ENCODE data around the gene MAP3K5. TPM values are rescaled to one million over a fixed set of nuclear protein-coding genes. Genes with fewer than 3 reads are reported as not detected.
"Not testable (repeated sequence)": the region's sequence is repeated elsewhere in the genome, so short reads cannot be mapped to it uniquely, and the experiment has no call there.

The MAP3K5 gene
- polyA plus RNA-seq, 1 donor: 7.4 TPM

GRCh38 chr6:136815608-136816007, 23.3 kb upstream of the MAP3K5 start:
- H3K36me3 ChIP-seq (ENCODE audit: control insufficient read depth, insufficient read depth, low read length); H3K9me3 ChIP-seq (ENCODE audit: control insufficient read depth, low read depth, low read length); H3K4me1 ChIP-seq (ENCODE audit: control insufficient read depth, insufficient read depth, low read length); H3K4me3 ChIP-seq (ENCODE audit: low read length); H3K27me3 ChIP-seq (ENCODE audit: control insufficient read depth, insufficient read depth, low read length); DNase-seq; H3K27ac ChIP-seq (ENCODE audit: low read length): not testable (repeated sequence)
- no CpG with 5 or more reads among the region's 1 CpG for WGBS (ENCODE audit: insufficient coverage, low lambda C conversion rate)

GRCh38 chr6:136812174-136812573, 19.9 kb upstream of the MAP3K5 start:
- H3K4me3 ChIP-seq (ENCODE audit: low read length): no peak overlapping the region
- no peaks in the 10 kb centered on the region for H3K27me3 ChIP-seq (ENCODE audit: control insufficient read depth, insufficient read depth, low read length)
- H3K4me1 ChIP-seq (ENCODE audit: control insufficient read depth, insufficient read depth, low read length): no peaks in the 10 kb centered on the region
- no peaks in the 10 kb centered on the region for H3K36me3 ChIP-seq (ENCODE audit: control insufficient read depth, insufficient read depth, low read length)
- no CpG with 5 or more reads among the region's 2 CpGs for WGBS (ENCODE audit: insufficient coverage, low lambda C conversion rate)
- H3K9me3 ChIP-seq (ENCODE audit: control insufficient read depth, low read depth, low read length): no peaks in the 10 kb centered on the region
- H3K27ac ChIP-seq (ENCODE audit: low read length): no peak overlapping the region
- DNase-seq: no peak

- no peaks in the 10 kb centered on the region for H3K36me3 ChIP-seq (ENCODE audit: control insufficient read depth, insufficient read depth, low read length)
- no peaks in the 10 kb centered on the region for H3K27me3 ChIP-seq (ENCODE audit: control insufficient read depth, insufficient read depth, low read length)
- H3K4me3 ChIP-seq (ENCODE audit: low read length): no peak overlapping the region
Observed at GRCh38 chr6:136811272-136811671, 19.0 kb upstream of the MAP3K5 start.

GRCh38 chr6:136809091-136809860, 17.0 kb upstream of the MAP3K5 start:
- Histone ChIP-seq H3K4me1 (ENCODE audit: control insufficient read depth, insufficient read depth, low read length) (no peaks in the 10 kb centered on the region), H3K27ac (ENCODE audit: low read length) (no peak overlapping the region), H3K4me3 (ENCODE audit: low read length) (no peak overlapping the region), H3K27me3 (ENCODE audit: control insufficient read depth, insufficient read depth, low read length) (no peaks in the 10 kb centered on the region), H3K9me3 (ENCODE audit: control insufficient read depth, low read depth, low read length) (no peaks in the 10 kb centered on the region), H3K36me3 (ENCODE audit: control insufficient read depth, insufficient read depth, low read length) (no peaks in the 10 kb centered on the region)
- no CpG with 5 or more reads among the region's 7 CpGs for WGBS (ENCODE audit: insufficient coverage, low lambda C conversion rate)
- no peak for DNase-seq

More at GRCh38 chr6:136811272-136811671, 19.0 kb upstream of the MAP3K5 start:
- Histone ChIP-seq H3K4me1 (ENCODE audit: control insufficient read depth, insufficient read depth, low read length) (no peaks in the 10 kb centered on the region), H3K27ac (ENCODE audit: low read length) (no peak overlapping the region), H3K9me3 (ENCODE audit: control insufficient read depth, low read depth, low read length) (no peaks in the 10 kb centered on the region)
- no peak for DNase-seq

GRCh38 chr6:136803608-136804007, 11.3 kb upstream of the MAP3K5 start:
- no peak overlapping the region for H3K4me3 ChIP-seq (ENCODE audit: low read length)
- H3K9me3 ChIP-seq (ENCODE audit: control insufficient read depth, low read depth, low read length): no peaks in the 10 kb centered on the region
- no peak for DNase-seq
- no CpG with 5 or more reads among the region's 1 CpG for WGBS (ENCODE audit: insufficient coverage, low lambda C conversion rate)
- no peaks in the 10 kb centered on the region for H3K4me1 ChIP-seq (ENCODE audit: control insufficient read depth, insufficient read depth, low read length)
- H3K27ac ChIP-seq (ENCODE audit: low read length): no peak overlapping the region
- H3K27me3 ChIP-seq (ENCODE audit: control insufficient read depth, insufficient read depth, low read length): no peaks in the 10 kb centered on the region
- no peaks in the 10 kb centered on the region for H3K36me3 ChIP-seq (ENCODE audit: control insufficient read depth, insufficient read depth, low read length)

GRCh38 chr6:136801581-136801980, 9.3 kb upstream of the MAP3K5 start:
- WGBS (ENCODE audit: insufficient coverage, low lambda C conversion rate): 92% methylated on average over 2 of the region's 2 CpGs
- no peak overlapping the region for H3K27ac ChIP-seq (ENCODE audit: low read length)
- no peaks in the 10 kb centered on the region for H3K9me3 ChIP-seq (ENCODE audit: control insufficient read depth, low read depth, low read length)
- H3K27me3 ChIP-seq (ENCODE audit: control insufficient read depth, insufficient read depth, low read length): no peaks in the 10 kb centered on the region
- H3K4me3 ChIP-seq (ENCODE audit: low read length): no peak overlapping the region
- H3K36me3 ChIP-seq (ENCODE audit: control insufficient read depth, insufficient read depth, low read length): no peaks in the 10 kb centered on the region
- no peak for DNase-seq
- no peaks in the 10 kb centered on the region for H3K4me1 ChIP-seq (ENCODE audit: control insufficient read depth, insufficient read depth, low read length)

GRCh38 chr6:136798044-136798443, 5.8 kb upstream of the MAP3K5 start:
- no CpG with 5 or more reads among the region's 1 CpG for WGBS (ENCODE audit: insufficient coverage, low lambda C conversion rate)
- no peak for DNase-seq
- Histone ChIP-seq H3K4me1 (ENCODE audit: control insufficient read depth, insufficient read depth, low read length) (no peaks in the 10 kb centered on the region), H3K27me3 (ENCODE audit: control insufficient read depth, insufficient read depth, low read length) (no peaks in the 10 kb centered on the region), H3K4me3 (ENCODE audit: low read length) (no peak overlapping the region), H3K36me3 (ENCODE audit: control insufficient read depth, insufficient read depth, low read length) (no peaks in the 10 kb centered on the region), H3K9me3 (ENCODE audit: control insufficient read depth, low read depth, low read length) (no peaks in the 10 kb centered on the region), H3K27ac (ENCODE audit: low read length) (no peak overlapping the region)

GRCh38 chr6:136795996-136796395, 3.7 kb upstream of the MAP3K5 start:
- Histone ChIP-seq H3K9me3 (ENCODE audit: control insufficient read depth, low read depth, low read length) (no peaks in the 10 kb centered on the region), H3K36me3 (ENCODE audit: control insufficient read depth, insufficient read depth, low read length) (no peaks in the 10 kb centered on the region), H3K4me3 (ENCODE audit: low read length) (no peak overlapping the region), H3K27me3 (ENCODE audit: control insufficient read depth, insufficient read depth, low read length) (no peaks in the 10 kb centered on the region), H3K4me1 (ENCODE audit: control insufficient read depth, insufficient read depth, low read length) (no peaks in the 10 kb centered on the region), H3K27ac (ENCODE audit: low read length) (no peak overlapping the region)
- WGBS (ENCODE audit: insufficient coverage, low lambda C conversion rate): 86% methylated on average over 3 of the region's 5 CpGs
- no peak for DNase-seq

GRCh38 chr6:136795386-136795785, 3.1 kb upstream of the MAP3K5 start:
- no peaks in the 10 kb centered on the region for H3K36me3 ChIP-seq (ENCODE audit: control insufficient read depth, insufficient read depth, low read length)
- WGBS (ENCODE audit: insufficient coverage, low lambda C conversion rate): 92% methylated on average over 2 of the region's 2 CpGs
- H3K4me1 ChIP-seq (ENCODE audit: control insufficient read depth, insufficient read depth, low read length): no peaks in the 10 kb centered on the region
- H3K4me3 ChIP-seq (ENCODE audit: low read length): no peak overlapping the region
- H3K27me3 ChIP-seq (ENCODE audit: control insufficient read depth, insufficient read depth, low read length): no peaks in the 10 kb centered on the region
- H3K9me3 ChIP-seq (ENCODE audit: control insufficient read depth, low read depth, low read length): no peaks in the 10 kb centered on the region
- H3K27ac ChIP-seq (ENCODE audit: low read length): no peak overlapping the region
- DNase-seq: no peak

- WGBS (ENCODE audit: insufficient coverage, low lambda C conversion rate): 40% methylated on average over 5 of the region's 8 CpGs
- DNase-seq: no peak
- Histone ChIP-seq H3K4me1 (ENCODE audit: control insufficient read depth, insufficient read depth, low read length) (peaks cover 2% of the 10 kb centered on the region), H3K9me3 (ENCODE audit: control insufficient read depth, low read depth, low read length) (no peaks in the 10 kb centered on the region), H3K27ac (ENCODE audit: low read length) (peak overlapping the region; percentile 98), H3K27me3 (ENCODE audit: control insufficient read depth, insufficient read depth, low read length) (no peaks in the 10 kb centered on the region), H3K4me3 (ENCODE audit: low read length) (peak overlapping the region; percentile 97), H3K36me3 (ENCODE audit: control insufficient read depth, insufficient read depth, low read length) (no peaks in the 10 kb centered on the region)
Observed at GRCh38 chr6:136793363-136793762, 1.1 kb upstream of the MAP3K5 start.

- H3K36me3 ChIP-seq (ENCODE audit: control insufficient read depth, insufficient read depth, low read length): no peaks in the 10 kb centered on the region
- no CpG with 5 or more reads among the region's 46 CpGs for WGBS (ENCODE audit: insufficient coverage, low lambda C conversion rate)
- no peaks in the 10 kb centered on the region for H3K9me3 ChIP-seq (ENCODE audit: control insufficient read depth, low read depth, low read length)
- peak overlapping the region; percentile 44 for H3K27ac ChIP-seq (ENCODE audit: low read length)
- H3K4me3 ChIP-seq (ENCODE audit: low read length): peak overlapping the region; percentile 97
- peaks cover 11% of the 10 kb centered on the region for H3K4me1 ChIP-seq (ENCODE audit: control insufficient read depth, insufficient read depth, low read length)
- DNase-seq: no peak
- no peaks in the 10 kb centered on the region for H3K27me3 ChIP-seq (ENCODE audit: control insufficient read depth, insufficient read depth, low read length)
Observed at GRCh38 chr6:136792095-136792409, 225 bp downstream of the MAP3K5 start.
